ENCODE data around the gene TLK2. TPM values are rescaled to one million over a fixed set of nuclear protein-coding genes. Genes with fewer than 3 reads are reported as not detected.
"Not testable (repeated sequence)": the region's sequence is repeated elsewhere in the genome, so short reads cannot be mapped to it uniquely, and the experiment has no call there.

The TLK2 gene
- 29.4 and 35.0 TPM in 2 replicates for total RNA-seq (2014; rRNA removed; shearing (Covaris generic))
- 23.1 and 33.7 TPM in 2 replicates for polyA plus RNA-seq (2015; cell fraction: cytosol; rRNA removed)
- 25.3 and 27.6 TPM in 2 replicates for polyA plus RNA-seq (2015; cell fraction: nucleus; rRNA removed)

DNA sequence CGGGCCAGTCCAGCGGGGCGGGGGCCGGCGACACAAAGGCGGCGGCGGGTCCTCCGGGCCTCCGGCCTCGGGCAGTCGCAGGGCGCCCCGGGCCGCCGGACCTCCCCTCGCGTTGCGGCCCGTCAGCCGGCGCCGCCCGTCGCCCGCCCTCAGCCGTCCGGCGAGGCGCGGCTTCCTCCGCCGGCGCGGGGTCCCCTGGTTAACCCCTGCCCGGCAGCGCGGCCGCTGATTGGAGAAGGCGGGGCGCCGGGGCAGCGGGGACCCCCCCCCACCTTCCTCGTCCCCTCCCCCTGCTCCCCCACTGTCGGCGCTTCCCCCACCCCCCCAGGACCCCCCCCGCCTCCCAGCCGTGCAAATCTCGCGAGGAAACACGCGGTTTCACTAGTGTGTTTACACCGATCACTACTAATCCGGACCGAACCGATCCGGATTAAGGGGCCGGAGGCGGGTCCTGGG is at the start of gene TLK2:
TLK2 (plus strand) TSS at position 402 of the 456 bp plus-strand sequence. CDS start 2,301 bp downstream, outside the sequence.
- DNase-seq (ENCODE audit: low read depth) = peak; percentile 41

DNA sequence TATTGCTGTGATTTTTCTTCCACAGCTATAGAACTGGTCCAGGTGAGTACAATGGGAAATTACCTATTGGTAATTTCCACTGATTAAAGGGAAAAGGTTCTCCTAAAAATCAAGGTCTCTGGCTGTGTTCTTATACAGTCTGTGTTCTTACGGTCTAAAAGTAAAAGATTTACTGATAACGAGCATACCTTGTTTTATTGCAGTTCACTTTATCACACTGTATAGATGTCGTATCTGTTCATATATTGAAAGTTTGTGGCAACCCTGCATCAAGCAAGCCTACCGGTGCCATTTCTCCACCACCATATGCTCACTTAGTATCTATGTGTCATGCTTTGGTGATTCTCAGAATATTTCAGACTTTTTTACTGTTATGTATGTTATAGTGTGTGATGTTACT is 43.4 kb upstream of the TLK2 start:
- not testable (repeated sequence) for DNase-seq (ENCODE audit: low read depth)

DNA sequence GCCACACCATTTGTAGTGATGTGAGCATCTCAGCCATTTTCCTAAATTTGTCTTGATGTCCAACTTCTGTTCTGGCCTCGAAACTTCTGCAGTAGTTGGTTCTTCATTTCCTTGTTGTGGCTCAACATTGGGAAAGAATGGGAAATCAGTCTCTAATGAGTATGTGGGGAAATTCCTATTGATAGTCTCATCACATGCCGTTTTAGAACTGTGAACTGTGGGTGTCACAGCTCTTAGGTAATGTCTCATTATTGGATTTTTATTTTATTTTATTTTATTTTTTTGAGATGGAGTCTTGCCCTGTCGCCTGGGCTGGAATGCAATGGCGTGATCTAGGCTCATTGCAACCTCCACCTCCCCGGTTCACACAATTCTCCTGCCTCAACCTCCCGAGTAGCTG is 37.4 kb upstream of the TLK2 start:
- DNase-seq (ENCODE audit: low read depth) = not testable (repeated sequence)

DNA sequence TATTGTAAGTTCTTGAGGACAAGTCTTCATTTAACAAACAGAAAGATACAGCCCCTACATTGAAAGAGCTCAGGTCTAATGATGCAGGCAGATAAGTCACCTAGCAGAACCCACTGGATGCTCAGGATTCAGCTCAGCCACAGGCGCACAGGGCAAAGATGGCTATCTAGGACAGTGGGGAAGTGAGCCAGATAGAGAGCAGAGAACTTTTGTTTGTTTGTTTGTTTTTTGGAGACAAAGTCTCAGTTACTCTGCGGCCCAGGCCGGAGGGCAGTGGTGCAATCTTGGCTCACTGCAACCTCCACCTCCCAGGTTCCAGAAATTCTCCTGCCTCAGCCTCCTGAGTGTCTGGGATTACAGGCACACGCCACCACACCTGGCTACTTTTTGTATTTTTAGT is 34.6 kb upstream of the TLK2 start:
- no peak for DNase-seq (ENCODE audit: low read depth)

DNA sequence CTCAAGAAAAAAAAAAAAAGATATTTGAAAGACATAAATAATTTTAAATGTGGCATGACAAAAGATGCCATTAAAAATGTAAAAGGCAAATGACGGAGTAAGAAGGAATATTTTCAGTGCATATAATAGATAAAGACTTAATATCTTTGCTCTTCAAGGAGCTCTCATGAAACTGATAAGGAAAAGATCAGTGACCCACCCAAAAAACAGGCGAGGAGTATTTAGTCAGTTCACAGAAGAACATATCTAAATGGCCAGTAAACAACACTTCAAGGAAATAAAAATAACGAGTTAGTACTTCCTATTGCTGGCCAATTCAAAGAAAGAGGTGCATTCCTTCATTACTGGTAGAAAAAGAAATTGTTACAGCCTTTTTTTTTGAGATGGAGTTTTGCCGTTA is 32.8 kb upstream of the TLK2 start:
- DNase-seq (ENCODE audit: low read depth) = not testable (repeated sequence)

DNA sequence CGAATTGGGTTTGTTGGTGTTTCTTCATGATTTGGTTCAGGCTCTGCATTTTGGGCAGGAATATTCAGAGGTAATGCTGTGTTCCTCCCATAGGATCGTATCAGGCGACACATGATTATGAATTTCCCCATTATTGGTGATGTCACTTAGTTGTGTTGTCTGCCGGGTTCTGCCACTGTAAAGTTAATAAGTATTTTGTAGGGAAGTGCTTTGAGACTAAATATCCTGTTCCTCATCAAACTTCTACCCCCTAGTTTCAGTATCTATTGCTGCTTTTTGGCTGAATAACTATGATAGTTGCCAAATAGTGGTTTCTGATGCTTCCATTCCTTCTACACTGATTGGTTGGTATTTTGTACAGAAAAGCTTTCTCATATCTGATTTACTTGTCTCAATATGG is 26.4 kb upstream of the TLK2 start:
- not testable (repeated sequence) for DNase-seq (ENCODE audit: low read depth)

DNA sequence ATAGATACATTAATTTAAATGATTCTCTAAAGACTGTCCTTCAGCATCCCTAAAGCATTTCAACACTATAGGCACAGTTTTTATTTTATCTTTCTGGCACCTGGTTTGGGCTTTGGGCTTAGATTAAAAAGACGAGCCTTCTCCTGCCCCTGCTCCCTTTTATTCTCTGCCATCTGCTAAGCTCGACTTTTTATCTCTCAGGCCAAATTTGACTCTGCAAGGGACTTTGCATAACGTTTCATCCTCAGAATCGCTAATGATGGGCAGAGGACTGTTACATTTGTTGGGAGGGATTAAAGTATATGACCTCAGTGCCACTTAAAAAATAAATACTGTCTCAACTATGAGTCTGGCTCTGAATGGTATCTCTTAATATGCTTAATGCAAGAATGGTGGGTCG is 25.6 kb upstream of the TLK2 start:
- not testable (repeated sequence) for DNase-seq (ENCODE audit: low read depth)

DNA sequence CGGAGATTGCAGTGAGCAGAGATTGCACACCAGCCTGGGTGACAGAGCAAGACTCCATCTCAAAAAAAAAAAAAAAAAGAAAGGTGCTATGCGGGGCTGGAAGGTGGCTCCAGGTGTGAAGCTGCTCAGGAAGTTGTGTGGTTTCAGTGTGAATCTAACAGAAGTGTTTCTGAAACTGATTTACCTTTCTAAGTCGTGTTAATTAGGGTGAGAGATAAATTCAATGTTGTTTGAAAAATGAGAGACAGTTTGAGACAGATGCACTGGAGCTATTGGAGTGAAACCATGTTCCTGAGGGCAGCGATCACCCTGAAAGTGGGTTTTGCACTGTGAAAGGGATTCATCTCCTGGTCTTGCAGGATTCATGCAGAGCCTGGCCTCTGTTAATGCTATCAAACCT is 25.0 kb upstream of the TLK2 start:
- not testable (repeated sequence) for DNase-seq (ENCODE audit: low read depth)

DNA sequence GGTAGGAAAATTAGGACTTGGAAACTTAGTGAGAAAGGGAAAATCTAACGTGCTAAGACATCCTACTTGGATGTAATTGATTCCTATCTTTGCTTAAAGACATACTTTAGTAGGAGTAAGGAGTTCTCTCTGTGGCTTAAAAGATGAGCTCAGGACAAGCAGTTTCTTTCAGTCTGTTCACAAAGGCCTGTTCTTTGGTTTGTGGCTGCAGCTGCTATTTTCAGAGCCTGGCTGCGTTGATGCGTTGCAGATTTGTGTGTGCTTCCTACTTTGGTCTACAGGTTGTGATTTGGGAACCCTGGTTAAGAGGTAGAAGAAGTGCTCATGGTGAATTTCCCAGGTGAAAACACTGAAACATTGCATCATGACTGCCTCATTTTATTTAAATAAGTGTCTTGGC is 24.5 kb upstream of the TLK2 start:
- DNase-seq (ENCODE audit: low read depth) = not testable (repeated sequence)

DNA sequence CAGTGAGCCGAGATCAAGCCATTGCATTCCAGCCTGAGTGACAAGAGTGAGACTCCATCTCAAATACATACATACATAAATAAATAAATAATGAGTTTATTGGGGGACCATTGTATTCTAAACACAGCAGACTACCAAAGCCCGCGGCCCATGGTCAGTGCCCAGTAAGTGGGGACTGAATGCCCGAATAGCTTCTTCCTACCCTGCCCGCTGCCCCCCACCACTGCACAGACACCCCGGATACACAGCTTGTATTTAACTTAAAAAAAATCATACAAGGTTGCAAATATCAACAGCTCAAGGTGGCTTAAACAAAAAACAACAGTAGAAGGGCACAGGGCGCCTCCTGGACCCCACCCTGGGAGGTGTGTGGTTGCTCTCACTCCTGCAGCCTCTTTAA is 22.6 kb upstream of the TLK2 start:
- DNase-seq (ENCODE audit: low read depth) = no peak

DNA sequence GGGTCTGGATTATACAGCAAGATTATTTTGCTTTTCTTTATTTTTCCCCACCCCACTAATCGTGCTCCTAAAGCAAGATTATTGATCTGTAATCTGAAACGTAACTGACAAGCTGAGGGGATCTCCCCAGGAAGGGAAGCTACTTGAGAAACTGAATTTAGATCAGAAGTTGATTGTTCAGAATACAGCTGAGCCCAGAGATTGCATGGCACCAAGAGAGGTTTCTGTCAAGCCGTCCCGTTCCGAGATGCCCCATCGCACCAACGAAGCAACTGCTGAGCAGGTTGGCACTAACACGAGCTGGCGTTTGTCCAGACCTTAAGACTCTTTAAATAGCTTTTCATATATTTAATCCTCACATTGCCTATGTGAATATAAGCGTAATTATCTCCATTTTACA is 20.1 kb upstream of the TLK2 start:
- not testable (repeated sequence) for DNase-seq (ENCODE audit: low read depth)

DNA sequence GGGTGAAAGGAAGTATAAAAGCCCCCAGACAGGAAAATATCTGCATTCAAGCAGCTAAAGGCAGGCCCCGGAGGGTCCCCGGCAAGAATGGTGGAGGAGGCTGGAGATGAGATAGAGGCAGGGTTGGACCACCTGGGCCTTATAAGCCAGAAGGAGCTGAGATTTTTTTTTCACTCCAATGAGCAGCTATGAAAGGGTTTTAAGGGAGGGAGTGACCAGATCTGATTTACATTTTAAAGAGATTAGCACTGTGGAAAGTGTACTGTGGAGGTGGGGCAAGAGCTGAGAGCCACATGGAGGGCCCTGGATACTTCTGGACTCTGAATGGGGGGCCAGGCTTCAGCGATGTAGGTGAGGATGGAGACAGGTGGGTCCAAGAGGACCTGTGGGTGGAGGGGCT is 14.2 kb upstream of the TLK2 start:
- not testable (repeated sequence) for DNase-seq (ENCODE audit: low read depth)

DNA sequence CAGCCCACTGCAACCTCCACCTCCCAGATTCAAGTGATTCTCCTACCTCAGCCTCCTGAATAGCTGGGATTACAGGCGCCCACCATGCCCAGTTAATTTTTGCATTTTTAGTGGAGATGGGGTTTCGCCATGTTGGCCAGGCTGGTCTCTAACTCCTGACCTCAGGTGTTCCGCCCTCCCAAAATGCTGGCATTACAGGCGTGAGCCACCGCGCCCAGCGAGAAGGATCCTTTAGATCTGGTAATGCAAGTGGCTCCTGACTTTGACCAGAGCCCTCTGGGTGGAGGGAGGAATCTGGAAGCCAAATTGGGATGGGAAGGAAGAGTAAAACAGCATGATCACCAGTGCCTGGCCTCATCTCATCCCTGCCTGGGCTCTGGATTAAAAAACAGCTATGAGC is 13.4 kb upstream of the TLK2 start:
- not testable (repeated sequence) for DNase-seq (ENCODE audit: low read depth)

DNA sequence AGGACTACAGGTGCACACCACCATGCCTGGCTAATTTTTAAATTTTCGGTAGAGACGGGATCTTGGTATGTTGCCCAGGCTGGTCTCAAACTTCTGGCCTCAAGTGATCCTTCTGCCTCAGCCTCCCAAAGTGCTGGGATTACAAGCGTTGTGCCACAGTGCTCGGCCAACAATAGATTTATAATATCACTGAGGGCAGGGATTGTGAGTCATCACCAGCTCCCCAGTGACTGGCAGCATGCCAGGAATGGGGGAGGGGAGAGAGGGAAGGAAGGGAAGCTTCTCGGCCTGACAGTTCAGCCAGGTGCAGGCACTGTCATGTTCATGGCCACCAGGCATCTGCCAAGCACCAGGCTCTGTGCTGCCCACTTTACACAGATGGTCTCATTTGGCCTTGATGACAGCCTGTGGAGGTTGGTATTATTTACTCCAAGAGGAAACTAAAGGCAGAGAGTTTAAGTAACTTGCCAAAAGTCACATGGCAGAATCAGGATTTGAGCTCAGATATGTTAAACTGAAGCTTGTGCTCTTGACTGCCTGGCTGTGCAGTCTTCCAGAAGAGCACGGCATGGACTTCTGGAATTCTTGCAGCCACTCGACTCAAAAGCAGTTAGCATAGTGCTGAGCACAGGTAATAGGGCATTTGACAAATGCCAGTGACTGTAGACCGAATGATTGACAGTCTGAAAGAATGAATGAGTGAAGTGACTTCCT is 7.8 kb upstream of the TLK2 start:
- peak; percentile 74 for DNase-seq (ENCODE audit: low read depth)

DNA sequence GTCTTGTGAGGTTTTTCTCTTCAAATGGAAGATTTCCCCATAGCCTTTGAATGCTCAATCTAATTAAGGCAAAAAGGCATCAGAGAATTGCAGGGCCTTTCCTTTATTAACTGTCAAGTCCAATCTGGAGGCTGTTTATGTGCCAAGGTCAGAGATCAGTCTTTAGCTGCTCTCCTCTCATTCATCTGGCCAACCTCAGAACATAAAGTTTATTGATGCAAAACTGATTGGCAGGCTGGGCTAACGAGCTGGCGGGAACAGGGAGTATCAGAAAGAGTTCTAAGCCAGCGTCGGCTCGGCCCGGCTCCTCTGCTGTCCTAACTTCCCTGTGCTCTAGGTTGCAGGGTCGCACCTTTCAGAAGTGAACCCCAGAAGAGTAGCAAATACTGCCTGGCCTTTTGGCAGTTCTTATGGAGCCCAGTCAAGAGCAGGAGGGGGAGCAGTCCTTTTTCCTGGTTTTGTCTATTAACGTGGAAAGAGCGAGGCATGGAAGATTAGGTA is 7.2 kb upstream of the TLK2 start:
- DNase-seq (ENCODE audit: low read depth) = not testable (repeated sequence)

DNA sequence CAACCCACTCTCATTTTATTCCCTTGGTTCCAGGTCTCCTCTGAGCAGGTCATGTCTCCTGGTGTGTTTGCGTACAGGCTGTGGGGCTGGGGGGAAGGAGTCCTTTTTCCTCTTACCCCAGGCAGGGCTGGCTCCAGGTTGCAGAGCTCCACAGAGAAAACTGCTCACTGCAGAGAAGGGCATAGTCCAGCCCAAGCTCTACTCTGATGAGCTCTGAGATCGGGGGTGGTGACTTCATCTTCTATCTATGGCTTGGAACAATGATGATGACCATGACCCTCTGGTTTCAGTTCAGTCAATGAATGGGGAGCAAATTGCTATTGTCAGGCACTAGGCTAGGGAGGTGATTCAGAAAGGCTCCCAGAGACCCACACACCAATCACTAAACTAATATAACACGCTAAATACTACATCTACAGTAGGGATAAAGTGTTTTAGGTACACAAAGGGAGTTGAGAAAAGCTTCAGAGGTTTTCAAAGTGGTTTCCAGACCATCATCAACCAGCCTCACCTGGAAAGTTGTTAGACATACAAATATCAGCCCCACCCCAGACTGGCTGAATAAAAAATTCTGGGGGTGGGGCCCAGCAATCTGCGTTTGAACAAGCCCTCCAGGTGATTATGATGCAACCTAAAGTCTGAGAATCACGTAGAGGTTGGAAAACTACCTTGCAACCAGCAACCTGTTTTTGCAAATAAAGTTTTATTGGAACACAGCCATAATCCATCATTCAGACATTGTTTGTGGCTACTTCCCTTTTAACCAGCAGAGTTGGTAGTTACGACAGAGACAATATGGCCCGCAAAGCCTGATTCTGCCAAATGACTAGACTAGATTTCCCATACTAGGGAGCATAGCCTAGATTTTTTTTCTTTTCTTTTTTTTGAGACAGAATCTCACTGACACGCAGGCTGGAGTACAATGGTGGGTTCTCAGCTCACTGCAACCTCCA is 5.3 kb upstream of the TLK2 start:
- DNase-seq (ENCODE audit: low read depth) = not testable (repeated sequence)

DNA sequence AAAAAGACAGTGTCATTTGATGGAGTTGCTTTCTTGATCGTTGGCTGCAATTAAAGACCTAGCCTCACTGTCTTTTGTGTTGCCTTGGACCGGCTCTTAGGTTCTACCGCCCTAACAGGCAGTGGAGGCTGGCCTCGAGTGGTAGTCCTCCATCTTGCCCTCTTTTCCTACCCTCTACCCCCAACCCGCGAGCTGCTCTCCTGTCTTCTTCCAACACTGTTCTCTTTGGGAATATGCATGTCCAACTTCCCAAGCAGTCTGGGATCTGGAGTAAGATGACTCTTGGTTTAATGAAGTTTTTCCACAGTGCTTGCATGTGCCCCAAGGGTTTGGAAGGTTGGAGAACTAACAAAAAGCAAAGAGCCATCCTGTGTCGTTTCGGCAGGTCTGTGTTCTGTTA is 1.5 kb upstream of the TLK2 start:
- DNase-seq (ENCODE audit: low read depth) = not testable (repeated sequence)

DNA sequence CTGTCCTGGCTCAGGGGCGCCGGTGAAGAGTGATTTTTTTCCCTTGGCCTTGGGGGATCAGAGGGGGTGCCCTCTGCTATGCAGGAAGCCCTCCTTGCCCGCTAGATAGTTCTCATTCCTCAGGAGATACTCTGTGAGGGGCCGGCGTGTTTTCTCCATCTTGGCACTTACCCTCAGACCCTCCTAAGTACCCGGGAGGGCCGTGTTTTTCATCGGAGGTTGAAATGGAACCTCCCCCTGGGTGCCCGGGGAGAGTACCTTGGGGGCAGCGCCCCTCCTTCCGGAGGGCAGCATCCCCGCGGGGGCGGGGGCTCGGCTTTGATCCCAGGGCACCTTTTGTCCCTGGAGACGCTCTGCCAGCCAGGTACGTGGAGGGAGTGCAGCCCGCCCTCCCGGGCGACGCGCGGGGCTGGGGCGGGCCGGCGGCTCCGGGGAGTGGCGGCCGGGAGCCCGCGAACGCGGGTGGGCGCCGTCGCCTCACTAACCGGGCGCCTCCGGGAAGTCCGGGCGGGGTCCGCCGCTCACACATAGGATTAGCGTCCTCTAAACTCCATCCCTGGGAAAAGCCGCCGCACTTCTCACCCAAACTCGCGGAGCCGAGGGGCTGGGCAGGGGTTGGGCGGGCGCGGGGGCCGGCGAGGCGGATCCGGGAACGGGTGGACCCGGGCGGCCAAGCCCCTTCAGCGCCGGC is 762 bp upstream of the TLK2 start:
- DNase-seq (ENCODE audit: low read depth) = not testable (repeated sequence)

DNA sequence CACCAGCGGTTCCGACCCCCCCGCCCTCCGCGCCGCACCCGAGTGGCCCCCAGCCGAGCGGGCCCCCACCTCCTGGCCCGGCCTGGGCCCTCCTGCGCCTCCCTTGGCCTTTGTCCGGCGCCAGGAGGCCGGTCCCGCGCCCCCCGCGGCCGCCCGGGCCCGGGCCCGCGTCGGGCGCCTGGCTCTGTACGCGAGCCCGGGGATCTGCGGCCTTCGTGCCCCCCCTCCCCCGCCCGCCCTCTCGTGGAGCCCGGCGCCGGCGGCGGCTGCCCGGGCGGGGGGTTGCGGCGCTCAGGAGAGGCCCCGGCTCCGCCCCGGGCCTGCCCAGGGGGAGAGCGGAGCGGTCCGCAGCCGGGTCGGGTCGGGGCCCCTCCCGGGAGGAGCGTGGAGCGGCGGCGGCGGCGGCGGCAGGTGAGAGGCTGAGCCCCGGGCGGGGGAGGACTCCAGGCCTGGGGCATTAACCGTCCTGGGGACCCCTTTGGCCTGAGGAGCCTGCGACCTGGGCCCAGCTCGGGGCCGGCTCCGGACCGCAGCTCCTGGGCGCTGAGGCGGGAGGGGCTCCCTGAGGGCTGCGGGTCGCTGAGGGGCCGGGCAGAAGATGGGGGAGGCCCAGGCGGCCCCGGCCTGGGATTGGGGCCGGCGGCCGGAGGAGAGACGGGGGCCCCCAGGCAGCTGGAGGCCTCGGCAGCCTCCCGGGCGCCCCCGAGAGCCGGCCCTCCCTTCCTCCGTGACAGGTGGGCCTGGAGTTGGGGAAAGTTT is 434 bp downstream of the TLK2 start:
- not testable (repeated sequence) for DNase-seq (ENCODE audit: low read depth)

DNA sequence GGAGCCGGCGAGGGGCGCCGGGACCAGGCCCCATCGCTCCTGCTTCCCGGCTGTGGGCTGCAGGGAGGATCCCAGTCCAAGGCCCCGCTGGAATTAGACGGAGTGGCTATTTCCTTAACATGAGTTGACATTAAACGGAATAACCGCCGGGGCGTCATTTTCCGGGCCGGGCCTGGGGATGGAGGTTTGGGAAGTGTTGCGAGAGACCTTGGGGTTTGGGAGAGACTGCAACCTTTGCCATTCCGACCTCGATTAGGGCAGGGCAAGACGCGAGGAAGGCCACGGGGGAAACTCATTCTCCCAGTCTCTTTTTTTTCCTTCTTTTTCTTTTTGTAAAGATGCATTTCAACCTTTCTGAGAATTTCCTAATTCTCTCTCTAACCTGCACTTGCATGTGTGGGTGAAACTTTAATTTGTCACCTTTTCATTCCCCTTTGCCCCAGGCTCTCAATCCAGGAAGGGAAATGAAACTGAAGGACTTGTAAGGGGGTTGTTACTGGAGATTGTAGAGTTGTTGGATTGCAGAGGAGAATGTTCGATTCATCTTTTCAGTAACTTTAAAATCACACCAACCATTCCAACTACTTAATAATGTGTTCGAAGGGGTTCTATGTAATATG is 1.1 kb downstream of the TLK2 start:
- peak; percentile 17 for DNase-seq (ENCODE audit: low read depth)

Measured in HT1080 (cell line).